Measurements from ENCODE around the gene SBK3.

- TF ChIP-seq CTCF (IDR thresholded peaks at IDR 0.05) (no peak), EZH2 (IDR thresholded peaks at IDR 0.05; ENCODE audit: borderline replicate concordance, insufficient read depth, low read depth, low read length, poor library complexity, severe bottlenecking) (no peak)
These were observed 39.5 kb upstream of the SBK3 start for GRCh38 chr19:55584871-55585270.

Data from B cell (primary cell).